Transverse colon (tissue), 4 donors: ENCODE results near the gene MYD88. TPM values are rescaled to one million over a fixed set of nuclear protein-coding genes. Genes with fewer than 3 reads are reported as not detected.

ENCODE experiments used
- DNase-seq: peaks from one replicate; pipeline ENCODE4 v3.0.0-alpha.2; 2019
- H3K27ac ChIP-seq, 4 donors: fragments of 200-600 bp; sonication (generic); 2 replicates each; pipeline ENCODE4 v1.5.1; 2016 to 2018; ENCODE audit warnings: inconsistent platforms in 4 of 4
- H3K27me3 ChIP-seq: fragments of 200-600 bp; sonication (generic); 2 replicates; pipeline ENCODE4 v1.5.1; 2017; ENCODE audit warnings: inconsistent platforms
- H3K36me3 ChIP-seq, 4 donors: fragments of 200-600 bp; sonication (generic); 2 replicates each; pipeline ENCODE4 v1.5.1; 2017 to 2019; ENCODE audit warnings: inconsistent platforms in 4 of 4
- H3K4me1 ChIP-seq, 4 donors: fragments of 200-600 bp; sonication (generic); 2 replicates each; pipeline ENCODE4 v1.5.1; 2017 to 2020; ENCODE audit warnings: inconsistent platforms in 4 of 4
- H3K4me3 ChIP-seq, 4 donors: fragments of 200-600 bp; sonication (generic); 1 replicate in 1 of 4; 2 replicates in 3 of 4; pipeline versions ENCODE4 v1.5.1 to v1.6.1; 2017 to 2019; ENCODE audit warnings: inconsistent platforms in 4 of 4
- H3K9me3 ChIP-seq, 2 donors: fragments of 200-600 bp; sonication (generic); 2 replicates each; pipeline ENCODE4 v1.5.1; 2017 to 2019; ENCODE audit warnings: inconsistent platforms in 2 of 2
- EP300 ChIP-seq: sonication (generic); formaldehyde crosslinking; IDR thresholded peaks from one replicate; pipeline ENCODE4 v1.6.1; 2017; ENCODE audit warnings: antibody characterized with exemption, low read depth
- POLR2A ChIP-seq: fragments of 450-650 bp; IDR thresholded peaks from one replicate; pipeline ENCODE4 v1.6.1; 2016; ENCODE audit warnings: antibody characterized with exemption, mild to moderate bottlenecking, moderate library complexity
- POLR2AphosphoS5 ChIP-seq, 3 donors: sonication (generic); formaldehyde crosslinking; IDR thresholded peaks; one replicate each; pipeline ENCODE4 v1.6.1; 2016; ENCODE audit warnings: antibody characterized with exemption in 3 of 3
- WGBS, 2 donors: methylation state at CpG; one replicate each; pipeline ENCODE4 v1.1.5; 2018; ENCODE audit warnings: low coverage in 1 of 2; 5-methylcytosine and 5-hydroxymethylcytosine counted together
- in situ Hi-C, 4 donors: fragments of 200-750 bp; cut with MboI; loops; one replicate each; pipeline versions ENCODE4 v1.15.0 to v1.15.1; 2017; ENCODE audit warnings: low sequenced_read_pairs in 3 of 4, low pct_ligation_motif_present in 1 of 4, low pct_unique_long_range_greater_than_20kb in 1 of 4
- intact Hi-C: fragments of 100-400 bp; cut with DNase I; formaldehyde crosslinking; loops from one replicate; pipeline ENCODE4 v1.15.1; 2023; ENCODE audit warnings: low total_unique reads
- total RNA-seq, 4 donors: library from RNA; depleted of rRNA; stranded (reverse); fragments of >200 nt; gene quantifications; one replicate each; pipeline ENCODE4 v1.1.0, GENCODE V29; 2016
- TF ChIP-seq, protein P1 (sequence below), 5 experiments: fragments of 200-600 bp in 3 of 5; fragments of 450-650 bp in 2 of 5; sonication (generic) in 3 of 5; IDR thresholded peaks; 1 replicate in 2 of 5; 2 replicates in 3 of 5; pipeline ENCODE4 v1.5.1; 2016 to 2017; ENCODE audit warnings: antibody characterized with exemption in 5 of 5, inconsistent platforms in 3 of 5, mild to moderate bottlenecking in 2 of 5, moderate library complexity in 1 of 5

The MYD88 gene
- total RNA-seq, 4 donors from 2014 or later, result 49.0 to 82.2 (median 76.5) TPM

DNA sequence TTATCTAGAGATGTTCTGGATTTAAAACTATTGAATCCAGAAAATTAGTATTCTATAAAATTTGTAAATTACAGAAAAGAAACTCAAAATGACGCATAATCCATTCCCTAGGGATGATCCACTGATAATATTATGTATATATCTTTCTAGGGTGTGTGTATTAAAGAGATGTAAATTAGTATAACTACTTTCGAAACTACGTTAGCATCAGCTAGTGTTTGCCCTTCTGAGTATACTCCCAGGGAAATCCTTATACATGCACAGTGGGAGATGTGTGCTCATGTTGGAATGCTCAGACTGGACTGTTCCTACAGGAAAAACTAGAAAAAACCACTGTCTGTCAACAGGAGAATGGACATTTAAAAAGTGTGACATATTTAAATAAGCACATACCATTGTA is 38.0 kb upstream of the MYD88 start:
- in situ Hi-C loops (loop anchor here in 1 of 4 donors (25.0 kb wide), 1 partner anchor 387 kb away; the partner anchor contains the start of gene EXOG), intact Hi-C loops (no loop called here)

DNA sequence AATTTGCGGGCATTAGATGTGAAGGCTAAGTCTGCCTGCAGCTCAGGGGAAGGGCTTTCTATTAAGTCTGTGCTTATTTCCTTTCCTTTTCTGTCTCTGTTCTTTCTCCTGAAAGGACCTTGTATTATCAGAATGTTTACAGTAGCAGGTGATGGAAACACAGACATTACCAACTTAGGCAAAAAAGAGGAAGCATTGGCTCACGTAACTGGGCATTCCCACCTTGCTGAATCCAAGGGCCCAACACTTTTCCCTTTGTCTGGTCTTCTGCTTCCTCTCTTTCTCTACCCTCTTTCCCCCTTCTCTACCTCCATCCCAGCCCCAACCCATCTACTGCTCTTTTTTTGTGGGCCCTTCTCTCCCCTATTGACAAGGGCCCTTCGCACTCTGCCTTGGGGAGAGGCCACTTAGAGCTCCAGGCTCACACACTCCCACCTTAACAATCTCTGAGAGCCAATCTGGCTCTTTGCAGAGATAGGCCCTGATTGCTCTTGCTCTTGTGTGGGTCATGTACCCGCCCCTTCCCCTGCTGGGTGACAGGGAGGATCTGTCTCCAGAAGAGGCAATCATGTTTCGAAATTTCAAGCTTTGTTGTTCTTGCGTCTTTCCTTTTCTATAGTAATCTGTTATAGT is 36.5 kb upstream of the MYD88 start:
- Histone ChIP-seq H3K9me3 (peaks cover 9 to 10% of the 10 kb centered on the region in 2 donors), H3K4me3 (no peak overlapping the region), H3K27ac (no peak overlapping the region), H3K27me3 (no peaks in the 10 kb centered on the region), H3K4me1 (no peaks in the 10 kb centered on the region), H3K36me3 (no peaks in the 10 kb centered on the region)
- WGBS, 2 donors, result 84 to 96% methylated on average over 2 to 6 of the region's 6 CpGs
- in situ Hi-C loops, result loop anchor here in 1 of 4 donors (25.0 kb wide), 1 partner anchor 385 kb away; the partner anchor contains the start of gene EXOG
- TF ChIP-seq, protein P1, sequence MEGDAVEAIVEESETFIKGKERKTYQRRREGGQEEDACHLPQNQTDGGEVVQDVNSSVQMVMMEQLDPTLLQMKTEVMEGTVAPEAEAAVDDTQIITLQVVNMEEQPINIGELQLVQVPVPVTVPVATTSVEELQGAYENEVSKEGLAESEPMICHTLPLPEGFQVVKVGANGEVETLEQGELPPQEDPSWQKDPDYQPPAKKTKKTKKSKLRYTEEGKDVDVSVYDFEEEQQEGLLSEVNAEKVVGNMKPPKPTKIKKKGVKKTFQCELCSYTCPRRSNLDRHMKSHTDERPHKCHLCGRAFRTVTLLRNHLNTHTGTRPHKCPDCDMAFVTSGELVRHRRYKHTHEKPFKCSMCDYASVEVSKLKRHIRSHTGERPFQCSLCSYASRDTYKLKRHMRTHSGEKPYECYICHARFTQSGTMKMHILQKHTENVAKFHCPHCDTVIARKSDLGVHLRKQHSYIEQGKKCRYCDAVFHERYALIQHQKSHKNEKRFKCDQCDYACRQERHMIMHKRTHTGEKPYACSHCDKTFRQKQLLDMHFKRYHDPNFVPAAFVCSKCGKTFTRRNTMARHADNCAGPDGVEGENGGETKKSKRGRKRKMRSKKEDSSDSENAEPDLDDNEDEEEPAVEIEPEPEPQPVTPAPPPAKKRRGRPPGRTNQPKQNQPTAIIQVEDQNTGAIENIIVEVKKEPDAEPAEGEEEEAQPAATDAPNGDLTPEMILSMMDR (IDR thresholded peaks at IDR 0.05), result no peak
- no peak for TF ChIP-seq POLR2A
- no peak for TF ChIP-seq POLR2AphosphoS5 (IDR thresholded peaks at IDR 0.05)
- no peak for TF ChIP-seq EP300
- no peak for DNase-seq
- intact Hi-C loops, result no loop called here

More for the DNA sequence above, 38.0 kb upstream of the MYD88 start:
- no peak overlapping the region for H3K4me3 ChIP-seq
- no peaks in the 10 kb centered on the region for H3K27me3 ChIP-seq
- TF ChIP-seq POLR2A, result no peak
- H3K4me1 ChIP-seq, result no peaks in the 10 kb centered on the region
- peaks cover 5 to 8% of the 10 kb centered on the region in 2 donors for H3K9me3 ChIP-seq
- no peak for DNase-seq
- no peaks in the 10 kb centered on the region for H3K36me3 ChIP-seq
- WGBS, 2 donors, result 79 to 92% methylated on average over 3 of the region's 3 CpGs
- H3K27ac ChIP-seq, result no peak overlapping the region

DNA sequence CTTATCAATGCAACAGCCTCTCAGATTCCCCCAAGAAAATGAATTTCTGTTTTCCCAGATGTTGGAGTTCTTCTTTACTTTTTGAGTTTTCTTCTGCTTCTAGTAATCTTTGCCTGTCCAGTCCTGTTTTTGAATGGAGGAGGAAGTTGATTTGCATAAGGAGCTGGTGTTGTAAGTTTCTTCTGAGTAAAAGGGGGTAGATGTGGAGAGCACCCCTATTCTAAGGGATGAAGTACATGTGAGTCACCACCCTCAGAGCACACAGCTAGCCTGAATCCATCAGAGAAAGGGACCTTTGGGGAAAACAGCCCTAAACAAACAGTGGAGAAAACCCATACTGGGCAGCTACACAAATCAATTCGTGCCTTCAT is 36.0 kb upstream of the MYD88 start:
- H3K4me3 ChIP-seq, result no peak overlapping the region
- in situ Hi-C loops, result loop anchor here in 1 of 4 donors (25.0 kb wide), 1 partner anchor 385 kb away; the partner anchor contains the start of gene EXOG
- no peak for DNase-seq
- no peak overlapping the region for H3K27ac ChIP-seq
- 50 to 78% methylated on average over 1 of the region's 1 CpG for WGBS, 2 donors
- H3K9me3 ChIP-seq, result peaks cover 9 to 10% of the 10 kb centered on the region in 2 donors
- no peaks in the 10 kb centered on the region for H3K4me1 ChIP-seq
- H3K27me3 ChIP-seq, result no peaks in the 10 kb centered on the region
- no peaks in the 10 kb centered on the region for H3K36me3 ChIP-seq
- no peak for TF ChIP-seq POLR2A
- TF ChIP-seq, protein P1 (IDR thresholded peaks at IDR 0.05), result no peak
- TF ChIP-seq POLR2AphosphoS5 (IDR thresholded peaks at IDR 0.05), result no peak
- no peak for TF ChIP-seq EP300
- intact Hi-C loops, result no loop called here

DNA sequence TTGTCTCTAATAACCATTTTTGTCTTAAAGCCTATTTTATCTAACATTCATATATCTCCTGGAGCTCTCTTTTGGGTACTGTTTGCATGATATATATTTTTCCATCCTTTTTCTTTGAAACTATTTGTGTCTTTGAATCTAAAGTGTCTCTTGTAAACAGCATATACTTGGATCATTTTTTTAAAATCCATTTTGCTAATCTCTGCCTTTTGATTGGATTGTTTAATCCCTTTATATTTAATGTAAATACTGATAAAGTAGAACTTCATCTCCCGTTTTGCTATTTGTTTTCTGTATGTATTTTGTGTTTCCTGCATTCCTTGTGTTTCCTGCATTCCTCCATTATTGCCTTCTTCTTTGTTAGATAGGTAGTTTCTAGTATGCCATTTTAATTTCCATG is 32.9 kb upstream of the MYD88 start:
- H3K9me3 ChIP-seq, result peaks cover 9 to 10% of the 10 kb centered on the region in 2 donors
- no peaks in the 10 kb centered on the region for H3K36me3 ChIP-seq
- intact Hi-C loops, result no loop called here
- H3K27ac ChIP-seq, result no peak overlapping the region
- H3K27me3 ChIP-seq, result no peaks in the 10 kb centered on the region
- DNase-seq, result no peak
- no peak for TF ChIP-seq EP300
- TF ChIP-seq, protein P1 (IDR thresholded peaks at IDR 0.05), result no peak
- no peak for TF ChIP-seq POLR2A
- no peak for TF ChIP-seq POLR2AphosphoS5 (IDR thresholded peaks at IDR 0.05)
- H3K4me3 ChIP-seq, result no peak overlapping the region
- in situ Hi-C loops, result loop anchor here in 1 of 4 donors (25.0 kb wide), 1 partner anchor 382 kb away; the partner anchor contains the start of gene EXOG
- WGBS, 2 donors, result 63 to 83% methylated on average over 1 of the region's 1 CpG
- no peaks in the 10 kb centered on the region for H3K4me1 ChIP-seq
